RPMI7951 (cell line): ENCODE results near the gene SCD. TPM values are rescaled to one million over a fixed set of nuclear protein-coding genes. Genes with fewer than 3 reads are reported as not detected.

ENCODE experiments used
- DNase-seq: peaks from one replicate; pipeline ENCODE4 v3.0.0-alpha.2; 2012; ENCODE audit warnings: low read depth
- total RNA-seq: library from RNA; depleted of rRNA; stranded (reverse); fragments of >200 nt; shearing (Covaris generic); gene quantifications from 2 replicates; pipeline ENCODE4 v1.2.3, GENCODE V29; 2014; rRNA removed

SCD gene
- total RNA-seq, 1 experiment from 2014 or later = 80.6 TPM

DNA sequence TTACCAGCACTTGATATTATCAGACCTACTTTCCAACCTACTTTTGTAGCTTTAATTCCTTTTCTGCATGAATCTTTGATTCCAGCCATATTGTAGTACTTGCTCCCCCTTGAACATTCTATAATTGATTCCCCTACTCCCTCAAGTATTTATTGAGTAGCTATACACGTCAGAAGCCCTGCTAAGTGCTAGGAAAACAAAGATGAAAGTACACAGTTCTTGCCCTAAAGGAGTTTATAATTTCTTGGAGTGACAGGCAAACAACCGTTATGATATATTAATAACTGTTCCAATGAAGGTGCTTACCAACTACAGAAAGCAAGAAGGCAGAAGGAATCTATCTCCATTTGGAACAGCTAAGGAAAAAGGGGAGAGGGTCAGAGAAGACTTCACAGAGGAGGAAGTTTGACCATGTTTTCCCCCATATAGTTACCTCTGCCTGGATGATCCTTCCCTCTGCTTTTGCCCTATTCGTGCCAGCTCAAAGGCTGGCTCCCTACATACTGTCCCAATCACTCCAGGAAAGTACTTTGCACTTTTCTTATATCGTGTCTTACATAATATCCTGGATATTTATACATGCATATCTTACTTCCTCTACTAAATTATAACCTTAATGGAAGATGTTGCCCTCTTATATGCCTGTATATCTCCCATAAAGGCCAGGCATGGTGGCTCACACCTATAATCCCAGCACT, 54.7 kb downstream of the SCD start:
- no peak for DNase-seq

DNA sequence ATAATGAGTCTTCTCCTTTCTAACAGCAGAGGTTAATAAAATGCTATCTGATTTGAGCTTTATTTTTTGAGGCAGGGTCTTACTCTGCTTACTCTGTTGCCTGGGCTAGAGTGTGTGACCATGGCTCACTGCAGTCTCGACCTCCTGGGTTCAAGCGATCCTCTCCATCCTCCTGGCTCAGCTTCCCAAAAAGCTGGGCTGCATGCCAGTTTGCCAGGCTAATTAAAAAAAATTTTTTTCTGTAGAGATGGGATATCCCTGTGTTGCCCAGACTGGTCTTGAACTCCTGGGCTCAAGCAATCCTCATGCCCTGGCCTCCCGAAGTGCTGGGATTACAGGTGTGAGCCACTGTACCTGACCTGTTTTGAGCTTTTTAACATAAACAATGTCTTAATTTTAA, 56.7 kb downstream of the SCD start:
- DNase-seq = no peak

DNA sequence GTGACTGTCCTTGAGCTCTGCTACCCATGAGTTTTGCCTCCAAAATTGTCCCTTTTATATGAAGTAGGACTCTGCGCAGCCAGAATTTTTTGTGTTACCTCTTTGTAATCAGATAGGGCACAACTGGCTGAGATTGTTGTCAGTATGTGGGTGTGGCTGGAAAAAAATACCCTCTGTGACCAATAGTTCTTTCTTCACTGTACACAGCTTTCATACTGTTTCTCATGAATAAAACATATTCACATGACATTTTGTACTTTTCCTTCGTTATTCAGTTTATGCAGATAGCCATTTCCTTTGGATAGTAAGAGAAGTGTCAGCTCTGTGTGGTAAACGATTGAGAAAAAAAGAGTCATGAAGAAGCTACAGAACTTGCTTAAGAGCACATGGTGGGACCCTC, 66.1 kb downstream of the SCD start:
- DNase-seq = no peak

Other genes starting within 250 kb of the SCD start
- gene ERLIN1, start 161.2 kb upstream of the SCD start, total RNA-seq = 38.8 and 42.5 TPM in 2 replicates
- gene CHUK, start 117.6 kb upstream of the SCD start, total RNA-seq = 19.4 and 20.3 TPM in 2 replicates
- gene CWF19L1, start 79.6 kb upstream of the SCD start, total RNA-seq = 31.2 and 36.9 TPM in 2 replicates
- gene BLOC1S2, start 60.6 kb upstream of the SCD start, total RNA-seq = 33.5 and 43.5 TPM in 2 replicates
- gene PKD2L1, start 17.0 kb upstream of the SCD start, total RNA-seq = not detected in 2 replicates
- not detected in 2 replicates for gene WNT8B, start 115.8 kb downstream of the SCD start, total RNA-seq
- 0.10 and 0.24 TPM in 2 replicates for gene SEC31B, start 172.6 kb downstream of the SCD start, total RNA-seq
- 189 and 282 TPM in 2 replicates for gene NDUFB8, start 182.6 kb downstream of the SCD start, total RNA-seq
- gene HIF1AN, start 188.7 kb downstream of the SCD start, total RNA-seq = 4.1 and 5.0 TPM in 2 replicates